Mononuclear cell (primary cell): ENCODE measurements around the gene CACNB2. TPM values are rescaled to one million over a fixed set of nuclear protein-coding genes. Genes with fewer than 3 reads are reported as not detected.

ENCODE experiments used
- H3K27me3 ChIP-seq: 2 replicates; pipeline ENCODE4 v1.6.0; 2011; ENCODE audit warnings: low read length, control low read depth; ENCODE audit not compliant: insufficient read depth
- H3K4me1 ChIP-seq: 2 replicates; pipeline ENCODE4 v1.5.1; 2011; ENCODE audit warnings: mild to moderate bottlenecking, low read length, control low read depth; ENCODE audit not compliant: insufficient read depth
- H3K4me3 ChIP-seq: 2 replicates; pipeline ENCODE4 v1.5.1; 2011; ENCODE audit warnings: mild to moderate bottlenecking, low read length, moderate library complexity
- H3K9me3 ChIP-seq: 2 replicates; pipeline ENCODE4 v1.5.1; 2011; ENCODE audit warnings: low read depth, mild to moderate bottlenecking, control low read depth, low read length
- total RNA-seq: library from RNA; depleted of rRNA; stranded (reverse); fragments of >200 nt; gene quantifications from one replicate; pipeline ENCODE4 v1.2.3, GENCODE V29; 2012

The CACNB2 gene
- total RNA-seq, 1 donor = not detected

DNA sequence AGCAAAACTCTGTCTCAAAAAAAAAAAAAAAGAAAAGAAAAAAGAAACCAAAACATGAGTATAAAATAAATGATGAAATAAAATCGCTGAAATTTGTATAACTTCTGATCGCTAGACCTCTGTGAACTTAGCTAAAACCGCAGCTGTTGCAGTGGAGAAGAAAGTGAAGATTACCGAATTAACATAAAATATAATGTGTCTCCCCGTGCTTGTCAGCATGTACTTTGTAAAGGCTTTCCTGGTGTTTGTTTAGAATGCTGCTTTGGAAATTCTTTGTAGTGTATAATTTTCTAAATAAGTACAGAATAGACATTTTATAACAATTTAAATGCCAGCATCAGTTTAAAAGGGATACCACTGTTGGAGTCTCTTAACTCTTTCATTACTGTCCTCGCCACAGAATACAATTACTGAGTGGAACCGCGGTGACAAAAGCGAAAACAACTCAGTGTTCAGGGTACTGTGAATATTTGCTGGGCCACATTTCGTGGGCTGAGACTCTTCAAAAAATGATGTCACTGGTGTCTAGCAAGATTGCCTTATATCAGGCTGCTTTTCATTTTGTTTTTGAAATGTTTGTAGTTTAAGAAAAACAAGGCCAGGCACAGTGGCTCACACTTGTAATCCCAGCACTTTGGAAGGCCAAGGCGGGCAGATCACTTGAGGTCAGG, 343.4 kb downstream of the CACNB2 start:
- no peaks in the 10 kb centered on the region for H3K4me1 ChIP-seq
- no peak overlapping the region for H3K4me3 ChIP-seq
- H3K9me3 ChIP-seq = no peaks in the 10 kb centered on the region
- no peaks in the 10 kb centered on the region for H3K27me3 ChIP-seq

DNA sequence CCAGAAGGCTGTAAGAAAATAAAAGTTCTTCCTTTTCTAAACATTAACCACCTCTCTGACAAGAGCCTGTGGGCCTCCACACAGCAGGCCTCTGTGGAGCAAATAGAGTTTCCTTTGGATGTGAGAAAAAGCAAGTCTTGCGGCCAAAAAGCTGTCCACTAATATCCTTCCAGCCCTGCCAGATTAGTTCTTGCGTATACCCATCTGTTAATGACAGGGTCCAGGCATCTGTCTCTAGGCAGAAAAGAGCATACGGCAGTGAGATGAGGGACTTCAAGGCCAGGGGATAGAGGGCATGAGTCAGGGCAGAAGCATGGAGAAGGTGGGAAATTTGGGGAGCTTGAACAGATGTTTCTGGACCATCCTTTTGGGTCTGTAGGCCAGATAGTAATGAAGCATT, 346.2 kb downstream of the CACNB2 start:
- Histone ChIP-seq H3K27me3 (no peaks in the 10 kb centered on the region), H3K4me1 (no peaks in the 10 kb centered on the region), H3K4me3 (no peak overlapping the region), H3K9me3 (no peaks in the 10 kb centered on the region)

DNA sequence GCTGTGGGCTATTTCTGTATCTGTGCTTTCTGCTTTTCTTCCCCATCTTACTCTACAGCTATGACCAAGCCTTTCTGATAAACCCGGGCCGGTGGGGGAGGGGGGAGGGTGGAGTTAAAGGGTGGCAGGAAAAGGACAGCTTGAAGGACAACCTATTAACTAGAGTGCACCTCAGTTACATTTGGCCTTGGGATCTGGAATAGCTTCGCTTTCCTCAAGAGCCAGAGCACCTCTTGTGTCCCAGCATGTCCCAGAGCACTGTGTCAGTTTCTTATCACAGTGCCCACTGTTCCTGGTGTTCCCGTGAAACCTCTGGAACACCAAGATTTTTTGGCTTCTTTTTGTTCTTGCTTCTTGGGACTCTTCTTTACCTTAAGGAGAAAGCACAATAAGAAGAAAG, 350.5 kb downstream of the CACNB2 start:
- H3K9me3 ChIP-seq = no peaks in the 10 kb centered on the region
- H3K4me1 ChIP-seq = no peaks in the 10 kb centered on the region
- H3K27me3 ChIP-seq = no peaks in the 10 kb centered on the region
- no peak overlapping the region for H3K4me3 ChIP-seq

DNA sequence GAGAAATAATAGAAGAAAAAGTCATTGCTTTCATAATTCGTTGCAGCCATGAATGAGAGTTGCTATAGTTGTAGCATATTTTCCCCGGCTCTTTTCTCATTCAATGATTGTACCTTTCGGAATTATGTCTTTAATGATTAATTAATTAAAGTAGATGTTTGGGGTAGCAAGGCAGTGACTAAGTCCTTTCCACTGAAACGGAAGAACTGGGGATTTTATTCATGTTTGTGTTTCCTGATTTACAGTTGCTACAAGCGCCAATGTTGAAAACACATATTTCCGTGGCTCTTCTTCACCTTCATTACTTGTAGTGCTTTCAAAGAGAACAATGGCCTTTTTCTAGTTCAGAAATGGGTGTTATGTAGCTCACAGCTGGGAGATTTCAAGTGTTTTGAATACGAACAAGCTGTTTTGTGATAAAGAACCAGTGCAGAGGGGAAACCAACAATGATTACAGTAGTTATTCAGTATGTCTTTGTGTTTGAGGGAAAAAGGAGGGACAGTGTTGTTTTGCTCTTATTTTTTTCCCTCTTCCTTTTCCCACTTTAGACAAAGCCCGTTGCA, 357.7 kb downstream of the CACNB2 start:
- Histone ChIP-seq H3K4me3 (no peak overlapping the region), H3K4me1 (no peaks in the 10 kb centered on the region), H3K9me3 (no peaks in the 10 kb centered on the region), H3K27me3 (no peaks in the 10 kb centered on the region)

DNA sequence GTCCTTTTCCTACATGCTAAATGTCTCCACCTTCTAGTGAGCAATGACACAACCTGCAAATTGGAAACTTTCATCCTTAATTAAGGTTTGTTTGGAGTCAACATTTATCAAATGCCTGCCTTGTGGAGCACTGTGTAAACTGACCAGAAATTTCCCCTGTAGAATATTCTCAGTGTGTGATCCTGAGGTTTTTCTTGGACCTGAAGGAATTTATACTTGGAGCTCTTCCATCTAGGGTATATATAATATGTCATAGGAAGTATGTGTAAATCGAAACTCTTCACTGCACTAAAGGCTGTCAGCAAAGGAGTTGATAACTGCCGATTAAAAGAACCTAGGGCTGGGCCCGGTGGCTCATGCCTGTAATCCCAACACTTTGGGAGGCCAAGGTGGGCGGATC, 358.8 kb downstream of the CACNB2 start:
- Histone ChIP-seq H3K27me3 (no peaks in the 10 kb centered on the region), H3K9me3 (no peaks in the 10 kb centered on the region), H3K4me3 (no peak overlapping the region), H3K4me1 (no peaks in the 10 kb centered on the region)

DNA sequence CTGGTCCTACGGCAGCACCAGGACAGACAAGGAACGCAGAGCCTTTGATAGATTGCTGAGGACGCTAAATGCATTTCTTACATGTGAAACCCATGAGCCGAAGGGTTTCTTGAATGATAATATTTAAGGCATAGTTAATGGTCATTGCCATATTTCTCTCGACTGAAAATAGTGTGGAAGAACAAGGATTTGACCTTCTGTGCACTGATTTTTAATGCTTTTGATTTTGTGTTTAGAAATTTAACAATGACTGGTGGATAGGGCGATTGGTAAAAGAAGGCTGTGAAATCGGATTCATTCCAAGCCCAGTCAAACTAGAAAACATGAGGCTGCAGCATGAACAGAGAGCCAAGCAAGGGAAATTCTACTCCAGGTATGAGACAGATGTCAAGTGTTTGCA, 360.4 kb downstream of the CACNB2 start:
- Histone ChIP-seq H3K4me1 (no peaks in the 10 kb centered on the region), H3K27me3 (no peaks in the 10 kb centered on the region), H3K4me3 (no peak overlapping the region), H3K9me3 (no peaks in the 10 kb centered on the region)

DNA sequence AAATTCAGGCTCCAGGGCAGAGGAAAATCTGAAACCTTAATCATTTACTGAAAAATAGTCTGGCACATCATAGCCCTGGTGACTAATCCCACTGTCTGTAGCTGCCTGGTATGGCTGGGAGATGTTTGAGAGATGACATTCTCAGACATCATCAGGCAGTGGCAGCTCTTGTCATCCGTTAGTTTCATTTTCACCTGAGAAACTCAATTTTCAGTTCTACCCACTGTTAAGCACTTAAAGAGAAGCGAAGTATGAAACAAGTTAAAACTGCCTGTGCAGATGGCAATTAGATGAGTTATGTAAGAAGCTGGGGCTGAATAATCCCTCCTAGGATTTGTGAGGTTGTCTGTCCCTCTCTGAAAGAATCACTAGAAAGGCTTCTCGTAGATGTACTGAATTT, 361.0 kb downstream of the CACNB2 start:
- no peaks in the 10 kb centered on the region for H3K4me1 ChIP-seq
- H3K27me3 ChIP-seq = no peaks in the 10 kb centered on the region
- H3K4me3 ChIP-seq = no peak overlapping the region
- H3K9me3 ChIP-seq = no peaks in the 10 kb centered on the region

DNA sequence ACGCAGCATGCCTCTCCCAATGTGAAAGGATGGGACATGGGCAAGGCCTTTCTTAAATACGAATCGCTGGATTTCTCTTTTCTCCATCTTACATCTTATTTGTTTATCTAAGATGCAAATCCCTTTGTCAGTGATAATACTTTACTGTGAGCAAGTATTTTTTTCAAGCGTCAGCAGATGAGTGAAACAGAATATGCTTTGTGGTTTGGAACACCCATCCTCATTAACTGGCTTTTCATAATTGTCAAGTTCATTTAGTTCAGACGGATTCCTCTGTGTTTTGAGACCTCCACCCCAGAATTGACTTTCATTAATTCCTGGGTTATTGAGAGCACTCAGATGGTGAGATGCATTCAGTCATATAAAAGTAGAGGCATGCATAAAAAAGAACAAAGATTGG, 361.4 kb downstream of the CACNB2 start:
- no peak overlapping the region for H3K4me3 ChIP-seq
- no peaks in the 10 kb centered on the region for H3K9me3 ChIP-seq
- no peaks in the 10 kb centered on the region for H3K27me3 ChIP-seq

DNA sequence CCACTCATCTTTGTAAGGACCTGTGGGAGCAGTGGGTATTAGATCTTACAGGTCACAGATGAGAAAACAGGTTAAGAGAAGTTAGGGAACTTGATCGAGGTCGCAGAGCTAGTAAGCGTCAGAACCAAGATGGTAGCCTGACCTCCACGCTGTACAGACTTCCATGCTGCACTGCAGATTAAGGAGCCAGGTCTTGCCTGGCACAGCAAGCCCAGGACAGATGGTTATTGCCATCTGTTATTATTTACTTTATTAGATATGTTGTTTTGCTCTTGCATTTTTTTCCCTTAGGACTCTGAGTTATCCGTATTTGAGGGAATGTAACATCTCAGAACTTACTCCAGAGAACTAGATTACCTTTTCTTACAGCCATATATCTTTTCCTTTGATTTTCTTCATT, 363.9 kb downstream of the CACNB2 start:
- no peak overlapping the region for H3K4me3 ChIP-seq
- H3K4me1 ChIP-seq = no peaks in the 10 kb centered on the region

More for the DNA sequence above, 361.4 kb downstream of the CACNB2 start:
- no peaks in the 10 kb centered on the region for H3K4me1 ChIP-seq

DNA sequence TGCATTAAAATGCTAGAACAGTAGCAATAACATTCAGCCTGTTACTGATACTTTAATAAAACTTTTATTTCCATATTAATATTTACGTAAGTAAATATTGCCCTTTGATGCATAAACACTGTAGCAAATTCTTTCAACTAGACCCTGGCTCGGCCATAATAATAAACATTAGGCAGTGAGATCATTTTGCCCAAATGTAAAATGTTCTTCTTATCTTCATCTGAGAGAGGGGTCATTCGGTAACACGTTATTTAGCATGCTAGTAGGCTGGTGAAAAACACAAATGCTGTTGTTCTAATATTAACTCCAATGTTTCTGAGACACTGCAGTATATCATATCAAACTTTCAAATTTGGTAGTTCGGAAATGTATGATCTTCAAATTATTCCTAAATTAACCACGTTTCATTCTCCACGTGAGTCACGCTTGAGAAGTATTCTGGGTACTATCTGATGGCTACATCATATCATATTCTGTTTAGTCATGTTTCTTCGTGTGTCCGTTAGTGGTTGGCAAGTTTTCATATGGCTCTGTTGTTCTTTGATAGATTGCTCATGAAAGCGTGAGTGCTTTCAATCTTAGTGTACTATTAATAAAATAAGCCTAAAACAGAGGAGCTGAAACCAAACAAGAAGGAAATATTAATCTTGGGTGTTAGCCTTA, 365.4 kb downstream of the CACNB2 start:
- no peaks in the 10 kb centered on the region for H3K4me1 ChIP-seq
- H3K27me3 ChIP-seq = no peaks in the 10 kb centered on the region
- no peaks in the 10 kb centered on the region for H3K9me3 ChIP-seq
- no peak overlapping the region for H3K4me3 ChIP-seq

More for the DNA sequence above, 363.9 kb downstream of the CACNB2 start:
- Histone ChIP-seq H3K27me3 (no peaks in the 10 kb centered on the region), H3K9me3 (no peaks in the 10 kb centered on the region)

DNA sequence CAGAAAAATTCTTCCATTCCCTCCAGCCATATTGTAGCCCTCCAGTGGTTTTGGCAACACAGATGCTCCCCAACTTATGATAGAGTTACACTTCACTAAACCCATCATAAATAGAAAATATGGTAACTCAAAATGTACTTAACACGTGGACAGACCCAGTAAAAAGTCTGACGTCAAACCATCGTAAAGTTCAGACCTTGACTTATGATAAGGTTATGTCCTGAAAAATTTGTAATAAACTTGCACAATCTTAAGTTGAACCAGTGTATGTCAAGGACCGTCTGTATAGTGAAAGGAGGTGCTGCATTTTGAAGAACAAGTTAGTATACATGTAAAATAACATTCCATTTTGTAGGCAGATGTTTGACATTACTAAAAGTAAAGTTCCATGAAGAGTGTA, 368.4 kb downstream of the CACNB2 start:
- no peaks in the 10 kb centered on the region for H3K27me3 ChIP-seq
- H3K4me3 ChIP-seq = no peak overlapping the region
- no peaks in the 10 kb centered on the region for H3K9me3 ChIP-seq
- no peaks in the 10 kb centered on the region for H3K4me1 ChIP-seq

DNA sequence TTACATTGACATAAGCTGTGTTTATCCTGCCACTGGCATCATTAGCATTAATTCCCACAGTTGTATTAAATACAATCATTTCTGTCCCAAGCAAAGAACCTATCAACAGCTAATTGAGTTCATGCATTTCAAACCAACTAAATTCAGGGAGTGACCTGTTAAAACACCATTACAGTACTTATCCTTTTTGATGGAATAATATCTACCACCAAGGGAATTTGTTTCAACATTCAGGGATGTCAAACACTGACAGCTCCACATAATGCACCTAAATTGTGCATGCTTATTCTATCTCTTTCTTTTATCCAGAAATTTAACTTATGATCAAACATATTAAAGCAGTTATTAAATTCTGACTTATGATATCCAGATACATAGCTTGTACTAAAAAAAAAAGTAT, 374.3 kb downstream of the CACNB2 start:
- no peaks in the 10 kb centered on the region for H3K9me3 ChIP-seq
- no peaks in the 10 kb centered on the region for H3K4me1 ChIP-seq
- no peaks in the 10 kb centered on the region for H3K27me3 ChIP-seq
- H3K4me3 ChIP-seq = no peak overlapping the region

DNA sequence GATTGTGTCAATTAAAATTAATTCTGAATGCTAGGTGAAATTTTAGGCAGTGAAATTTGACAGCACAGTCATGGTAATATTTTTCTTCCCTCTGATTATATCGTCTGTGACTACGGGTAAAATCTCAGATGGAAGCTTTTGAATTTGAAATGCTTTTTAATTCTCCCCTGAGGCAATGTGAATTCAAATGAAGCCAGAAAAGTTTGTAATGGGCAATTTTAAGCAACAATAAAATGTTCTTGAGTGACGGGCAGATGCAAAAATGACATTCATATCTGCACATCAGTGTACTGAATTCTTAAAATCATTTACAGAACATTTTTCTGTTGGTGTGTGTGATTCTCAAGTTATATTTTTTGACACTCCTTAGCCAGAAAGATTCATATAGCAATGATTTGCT, 376.6 kb downstream of the CACNB2 start:
- H3K9me3 ChIP-seq = no peaks in the 10 kb centered on the region
- no peak overlapping the region for H3K4me3 ChIP-seq
- H3K27me3 ChIP-seq = no peaks in the 10 kb centered on the region
- H3K4me1 ChIP-seq = no peaks in the 10 kb centered on the region

DNA sequence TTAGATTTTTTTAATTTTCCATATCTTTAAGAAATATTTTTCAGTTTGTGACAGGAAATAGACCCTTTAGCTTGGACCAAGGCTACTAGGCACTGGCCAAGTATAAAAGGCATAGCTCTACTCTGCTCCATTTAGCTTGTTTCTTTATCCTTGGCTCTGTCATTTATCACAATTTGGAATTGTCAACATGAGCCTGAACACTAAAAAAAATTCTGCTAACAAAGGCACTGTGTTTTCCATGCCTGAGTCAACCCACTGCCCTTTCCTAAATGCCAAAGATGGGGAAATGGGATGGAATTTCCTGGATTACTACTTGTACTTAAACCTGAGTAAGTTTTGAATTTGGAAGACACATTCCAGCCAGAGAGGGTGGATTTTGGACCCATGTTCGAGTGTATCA, 382.8 kb downstream of the CACNB2 start:
- H3K4me1 ChIP-seq = no peaks in the 10 kb centered on the region
- H3K9me3 ChIP-seq = no peaks in the 10 kb centered on the region
- H3K4me3 ChIP-seq = no peak overlapping the region
- H3K27me3 ChIP-seq = no peaks in the 10 kb centered on the region

DNA sequence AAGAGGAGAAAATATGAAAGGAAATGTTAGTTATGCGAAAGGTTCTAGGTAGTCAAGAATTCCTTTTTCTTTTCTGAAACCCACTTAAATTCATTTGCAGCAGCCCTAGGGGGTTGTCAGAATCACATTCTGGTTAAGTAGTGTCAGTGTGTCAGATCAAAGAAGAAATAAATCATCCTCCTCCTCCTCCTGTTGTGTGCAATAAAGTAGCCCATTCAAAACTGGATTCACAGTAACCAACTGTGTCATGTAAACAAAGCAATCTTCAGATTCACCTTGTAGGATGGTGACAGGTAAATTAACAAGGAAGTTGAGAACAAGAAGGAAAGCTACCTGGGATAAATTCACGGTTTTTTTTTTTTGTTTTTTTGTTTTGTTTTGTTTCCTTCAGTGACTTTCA, 383.6 kb downstream of the CACNB2 start:
- H3K9me3 ChIP-seq = no peaks in the 10 kb centered on the region
- no peak overlapping the region for H3K4me3 ChIP-seq

DNA sequence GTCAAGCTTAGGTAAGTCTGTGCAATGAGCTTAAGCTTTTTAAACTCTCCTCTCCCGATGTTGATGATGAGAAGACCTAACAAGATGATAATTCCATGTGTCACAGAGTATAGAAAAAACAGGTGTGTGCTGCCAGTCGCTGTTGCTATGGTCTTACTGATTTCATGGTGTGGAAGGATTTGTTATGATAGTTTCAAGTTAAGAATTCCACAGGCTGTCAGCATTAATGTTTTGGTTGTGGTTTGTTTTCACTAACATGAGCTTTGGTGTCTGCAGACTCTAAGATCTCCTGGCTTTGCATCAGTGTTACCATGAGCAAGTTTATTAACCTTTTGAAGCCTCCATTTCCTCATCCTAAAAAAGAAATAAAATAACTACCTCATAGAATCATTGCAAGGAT, 387.5 kb downstream of the CACNB2 start:
- Histone ChIP-seq H3K4me3 (no peak overlapping the region), H3K27me3 (no peaks in the 10 kb centered on the region), H3K4me1 (no peaks in the 10 kb centered on the region), H3K9me3 (no peaks in the 10 kb centered on the region)

More for the DNA sequence above, 383.6 kb downstream of the CACNB2 start:
- Histone ChIP-seq H3K27me3 (no peaks in the 10 kb centered on the region), H3K4me1 (no peaks in the 10 kb centered on the region)
